Stimulated activated naive B cell treated with anti-CD40 and anti-IgM and Interleukin-4, amounts not matched to agents 10 μg/mL and 1 μg/mL and 100 μg/mL, for 72 hours (primary cell): ENCODE measurements around the gene MYT1.
"Not testable (repeated sequence)": the region's sequence is repeated elsewhere in the genome, so short reads cannot be mapped to it uniquely, and the experiment has no call there.

Source experiments
- ATAC-seq, 2 donors: fragments of 150-1000 bp; cut with Tn5 transposase; replicated peaks; 2 replicates each; pipeline ENCODE4 v1.10.0; 2021; ENCODE audit warnings: moderate library complexity in 1 of 2
- DNase-seq: peaks from one replicate; pipeline ENCODE4 v3.0.0; 2021
- H3K27ac Mint-ChIP-seq: one replicate; pipeline ENCODE4 v1.8.0; 2022; ENCODE audit warnings: mild to moderate bottlenecking, mixed read lengths
- H3K27me3 Mint-ChIP-seq, 2 donors: one replicate each; pipeline ENCODE4 v1.8.0; 2022; ENCODE audit warnings: mixed read lengths in 2 of 2
- H3K36me3 Mint-ChIP-seq, 2 donors: one replicate each; pipeline ENCODE4 v1.8.0; 2022; ENCODE audit warnings: mixed read lengths in 2 of 2, mild to moderate bottlenecking in 1 of 2
- H3K4me1 Mint-ChIP-seq, 2 donors: one replicate each; pipeline ENCODE4 v1.8.0; 2022; ENCODE audit warnings: mixed read lengths in 2 of 2, mild to moderate bottlenecking in 1 of 2
- H3K4me3 Mint-ChIP-seq, 2 donors: one replicate each; pipeline ENCODE4 v1.8.0; 2022; ENCODE audit warnings: mild to moderate bottlenecking in 2 of 2, mixed read lengths in 2 of 2, moderate library complexity in 1 of 2
- H3K9me3 Mint-ChIP-seq, 2 donors: one replicate each; pipeline ENCODE4 v1.8.0; 2022; ENCODE audit warnings: mixed read lengths in 2 of 2, mild to moderate bottlenecking in 1 of 2

Gene MYT1

GRCh38 chr20:64180673-64181072, 16.4 kb downstream of the MYT1 start:
- Mint-ChIP-seq H3K4me3 (no peak overlapping the region), H3K27me3 (peaks cover 21% of the 10 kb centered on the region in 2 donors), H3K9me3 (peaks cover 0 to 1% of the 10 kb centered on the region in 2 donors), H3K4me1 (peaks cover 2 to 5% of the 10 kb centered on the region in 2 donors), H3K36me3 (no peaks in the 10 kb centered on the region), H3K27ac (no peak overlapping the region)
- no peak for DNase-seq
- ATAC-seq, result no peak

- peaks cover 2 to 5% of the 10 kb centered on the region in 2 donors for H3K4me1 Mint-ChIP-seq
- peaks cover 18 to 20% of the 10 kb centered on the region in 2 donors for H3K27me3 Mint-ChIP-seq
- DNase-seq (no peak), ATAC-seq (no peak)
- peaks cover 0 to 2% of the 10 kb centered on the region in 2 donors for H3K9me3 Mint-ChIP-seq
- no peak overlapping the region for H3K27ac Mint-ChIP-seq
- H3K4me3 Mint-ChIP-seq, result no peak overlapping the region
- H3K36me3 Mint-ChIP-seq, result no peaks in the 10 kb centered on the region
These were observed 17.1 kb downstream of the MYT1 start for GRCh38 chr20:64181391-64181790.

- no peak overlapping the region for H3K27ac Mint-ChIP-seq
- peaks cover 0 to 3% of the 10 kb centered on the region in 2 donors for H3K9me3 Mint-ChIP-seq
- H3K4me1 Mint-ChIP-seq, result peaks cover 0 to under 1% of the 10 kb centered on the region in 2 donors
- no peaks in the 10 kb centered on the region for H3K36me3 Mint-ChIP-seq
- DNase-seq (no peak), ATAC-seq (no peak)
- no peak overlapping the region for H3K4me3 Mint-ChIP-seq
- peaks cover 13 to 15% of the 10 kb centered on the region in 2 donors for H3K27me3 Mint-ChIP-seq
These were observed 18.1 kb downstream of the MYT1 start for GRCh38 chr20:64182146-64182865.

- H3K27me3 Mint-ChIP-seq, result peaks cover 6 to 15% of the 10 kb centered on the region in 2 donors
- no peaks in the 10 kb centered on the region for H3K36me3 Mint-ChIP-seq
- H3K4me1 Mint-ChIP-seq, result no peaks in the 10 kb centered on the region
- DNase-seq (no peak), ATAC-seq (no peak)
- H3K27ac Mint-ChIP-seq, result no peak overlapping the region
- peaks cover 0 to 3% of the 10 kb centered on the region in 2 donors for H3K9me3 Mint-ChIP-seq
- H3K4me3 Mint-ChIP-seq, result no peak overlapping the region
These were observed 19.1 kb downstream of the MYT1 start for GRCh38 chr20:64183313-64183712.

- Mint-ChIP-seq H3K4me1 (no peaks in the 10 kb centered on the region), H3K4me3 (no peak overlapping the region), H3K27me3 (peaks cover 6 to 17% of the 10 kb centered on the region in 2 donors), H3K27ac (no peak overlapping the region), H3K36me3 (no peaks in the 10 kb centered on the region), H3K9me3 (peaks cover 0 to 3% of the 10 kb centered on the region in 2 donors)
- DNase-seq, result no peak
- ATAC-seq, result no peak
These were observed 20.5 kb downstream of the MYT1 start for GRCh38 chr20:64184795-64185194.

GRCh38 chr20:64185276-64185900, 21.1 kb downstream of the MYT1 start:
- Mint-ChIP-seq H3K27me3 (peaks cover 6 to 17% of the 10 kb centered on the region in 2 donors), H3K4me1 (no peaks in the 10 kb centered on the region), H3K36me3 (no peaks in the 10 kb centered on the region), H3K9me3 (peaks cover 0 to 1% of the 10 kb centered on the region in 2 donors), H3K27ac (no peak overlapping the region), H3K4me3 (no peak overlapping the region)
- DNase-seq (no peak), ATAC-seq (no peak)

- H3K4me3 Mint-ChIP-seq, result no peak overlapping the region
- ATAC-seq (no peak), DNase-seq (no peak)
- H3K27me3 Mint-ChIP-seq, result peaks cover 8 to 18% of the 10 kb centered on the region in 2 donors
- no peaks in the 10 kb centered on the region for H3K36me3 Mint-ChIP-seq
- H3K4me1 Mint-ChIP-seq, result no peaks in the 10 kb centered on the region
- peaks cover 0 to 1% of the 10 kb centered on the region in 2 donors for H3K9me3 Mint-ChIP-seq
- H3K27ac Mint-ChIP-seq, result no peak overlapping the region
These were observed 21.9 kb downstream of the MYT1 start for GRCh38 chr20:64186071-64186598.

GRCh38 chr20:64187213-64187612, 23.0 kb downstream of the MYT1 start:
- DNase-seq, H3K27ac Mint-ChIP-seq, ATAC-seq, H3K9me3 Mint-ChIP-seq, H3K4me1 Mint-ChIP-seq, H3K4me3 Mint-ChIP-seq, H3K36me3 Mint-ChIP-seq: not testable (repeated sequence)
- peaks cover 11 to 24% of the 10 kb centered on the region in 2 donors for H3K27me3 Mint-ChIP-seq

- Mint-ChIP-seq H3K4me1 (no peaks in the 10 kb centered on the region), H3K36me3 (no peaks in the 10 kb centered on the region), H3K4me3 (no peak overlapping the region), H3K27me3 (peaks cover 14 to 21% of the 10 kb centered on the region in 2 donors), H3K27ac (no peak overlapping the region), H3K9me3 (peaks cover 0 to 1% of the 10 kb centered on the region in 2 donors)
- ATAC-seq, result no peak
- no peak for DNase-seq
These were observed 23.8 kb downstream of the MYT1 start for GRCh38 chr20:64188091-64188490.

GRCh38 chr20:64188682-64189529, 24.7 kb downstream of the MYT1 start:
- ATAC-seq, result no peak
- Mint-ChIP-seq H3K27ac (no peak overlapping the region), H3K36me3 (no peaks in the 10 kb centered on the region)

GRCh38 chr20:64189530-64189966, 25.3 kb downstream of the MYT1 start:
- no peaks in the 10 kb centered on the region for H3K4me1 Mint-ChIP-seq
- no peak for ATAC-seq

More at GRCh38 chr20:64188682-64189529, 24.7 kb downstream of the MYT1 start:
- Mint-ChIP-seq H3K9me3 (peaks cover 0 to 1% of the 10 kb centered on the region in 2 donors), H3K4me1 (no peaks in the 10 kb centered on the region), H3K27me3 (peaks cover 14 to 20% of the 10 kb centered on the region in 2 donors), H3K4me3 (no peak overlapping the region)
- DNase-seq, result no peak

GRCh38 chr20:64189986-64190385, 25.7 kb downstream of the MYT1 start:
- Mint-ChIP-seq H3K27me3 (peaks cover 14 to 20% of the 10 kb centered on the region in 2 donors), H3K36me3 (no peaks in the 10 kb centered on the region), H3K27ac (no peak overlapping the region), H3K4me3 (no peak overlapping the region), H3K4me1 (no peaks in the 10 kb centered on the region), H3K9me3 (peaks cover 0 to 1% of the 10 kb centered on the region in 2 donors)
- ATAC-seq (no peak), DNase-seq (no peak)

More at GRCh38 chr20:64189530-64189966, 25.3 kb downstream of the MYT1 start:
- no peaks in the 10 kb centered on the region for H3K36me3 Mint-ChIP-seq
- H3K9me3 Mint-ChIP-seq, result peaks cover 0 to 1% of the 10 kb centered on the region in 2 donors
- no peak for DNase-seq
- H3K27ac Mint-ChIP-seq, result no peak overlapping the region
- peaks cover 14 to 20% of the 10 kb centered on the region in 2 donors for H3K27me3 Mint-ChIP-seq
- no peak overlapping the region for H3K4me3 Mint-ChIP-seq

- Mint-ChIP-seq H3K27me3 (peaks cover 14 to 20% of the 10 kb centered on the region in 2 donors), H3K27ac (no peak overlapping the region), H3K4me1 (no peaks in the 10 kb centered on the region), H3K9me3 (peaks cover 0 to 1% of the 10 kb centered on the region in 2 donors), H3K4me3 (no peak overlapping the region), H3K36me3 (no peaks in the 10 kb centered on the region)
- ATAC-seq (no peak), DNase-seq (no peak)
These were observed 26.8 kb downstream of the MYT1 start for GRCh38 chr20:64191002-64191401.

GRCh38 chr20:64192406-64192805, 28.2 kb downstream of the MYT1 start:
- ATAC-seq (no peak), DNase-seq (no peak)
- no peak overlapping the region for H3K27ac Mint-ChIP-seq
- no peak overlapping the region for H3K4me3 Mint-ChIP-seq
- H3K9me3 Mint-ChIP-seq, result no peaks in the 10 kb centered on the region
- H3K27me3 Mint-ChIP-seq, result peaks cover 18 to 22% of the 10 kb centered on the region in 2 donors
- H3K36me3 Mint-ChIP-seq, result no peaks in the 10 kb centered on the region
- no peaks in the 10 kb centered on the region for H3K4me1 Mint-ChIP-seq
